K562 (cell line): ENCODE results near the gene CCR7. TPM values are rescaled to one million over a fixed set of nuclear protein-coding genes. Genes with fewer than 3 reads are reported as not detected.

Experiments
- NCOA2 ChIP-seq, 2 experiments: fragments of 450-650 bp; IDR thresholded peaks; 2 replicates each; pipeline ENCODE4 v1.6.1; 2018; ENCODE audit warnings: mild to moderate bottlenecking in 2 of 2, moderate library complexity in 1 of 2; ENCODE audit not compliant: partially characterized antibody in 2 of 2
- NFE2L1 ChIP-seq: fragments of 450-650 bp; IDR thresholded peaks from 2 replicates; pipeline ENCODE4 v1.6.1; 2016; ENCODE audit warnings: missing genetic modification characterization, low read depth, mild to moderate bottlenecking, missing compliant biosample characterization, moderate library complexity, borderline replicate concordance
- RUNX1 ChIP-seq: sonication (generic); IDR thresholded peaks from 2 replicates; pipeline ENCODE4 v1.6.1; 2016; ENCODE audit warnings: antibody characterized with exemption, low read depth
- SMAD1 ChIP-seq: fragments of 150-350 bp; IDR thresholded peaks from 2 replicates; pipeline ENCODE4 v1.6.1; 2014; ENCODE audit warnings: low read length, low read depth; ENCODE audit not compliant: partially characterized antibody
- ZBTB40 ChIP-seq, 2 experiments: fragments of 450-650 bp in 1 of 2; sonication (generic) in 1 of 2; formaldehyde crosslinking in 1 of 2; IDR thresholded peaks; 2 replicates each; pipeline versions ENCODE4 v1.7.1 to v1.9.0; 2016 to 2022; ENCODE audit warnings: inconsistent platforms in 1 of 2, mild to moderate bottlenecking in 1 of 2, missing genetic modification reagents in 1 of 2
- ZFX ChIP-seq: sonication (generic); formaldehyde crosslinking; IDR thresholded peaks from 2 replicates; pipeline ENCODE4 v1.8.0; 2022; ENCODE audit warnings: mild to moderate bottlenecking, missing genetic modification reagents, moderate library complexity
- ZNF436 ChIP-seq: fragments of 250-450, 450-650 bp; sonication (Bioruptor Pico); formaldehyde crosslinking; IDR thresholded peaks from 2 replicates; pipeline ENCODE4 v1.7.0; 2020; ENCODE audit warnings: mild to moderate bottlenecking
- ZNF778 ChIP-seq: fragments of 450-650 bp; formaldehyde crosslinking; IDR thresholded peaks from 2 replicates; pipeline ENCODE4 v1.4.0; 2020; ENCODE audit warnings: mild to moderate bottlenecking, moderate library complexity
- polyA plus RNA-seq, 8 experiments: library from polyadenylated mRNA; depleted of rRNA in 4 of 8; stranded (reverse) in 5 of 8; unstranded in 3 of 8; fragments of >200 nt; fragmentation: Nextera tagmentation in 2 of 8; fragmentation: Illumina TruSeq in 1 of 8; extraction: Ambion mirVana in 2 of 8; extraction: Trizol in 1 of 8; gene quantifications; 2 replicates each; pipeline versions ENCODE4 v1.2.1 to v1.2.3, GENCODE V29; 2011 to 2014; ENCODE audit warnings: inconsistent platforms in 1 of 8, missing spikeins in 1 of 8
- total RNA-seq, 7 experiments: library from RNA; depleted of rRNA in 6 of 7; stranded (reverse); fragments of >200 nt in 6 of 7; fragmentation: Illumina TruSeq in 2 of 7; extraction: Trizol in 2 of 7; gene quantifications; 2 replicates each; pipeline versions ENCODE4 v1.2.1 to v1.2.3, GENCODE V29; 2011 to 2021; ENCODE audit warnings: low replicate concordance in 1 of 7
- TF ChIP-seq, protein P1 (sequence below), 2 experiments: IDR thresholded peaks; 2 replicates each; pipeline ENCODE4 v1.6.1; 2012; ENCODE audit warnings: improper control_type of control experiment in 2 of 2, low read depth in 2 of 2, low read length in 2 of 2, borderline replicate concordance in 1 of 2

Gene CCR7
- total and polyA plus RNA-seq, 9 of the 15 experiments (the other 6 are each of a cell fraction or from before 2014, with no cell fraction given): 0.14 to 1.4 (median 0.56) TPM

DNA sequence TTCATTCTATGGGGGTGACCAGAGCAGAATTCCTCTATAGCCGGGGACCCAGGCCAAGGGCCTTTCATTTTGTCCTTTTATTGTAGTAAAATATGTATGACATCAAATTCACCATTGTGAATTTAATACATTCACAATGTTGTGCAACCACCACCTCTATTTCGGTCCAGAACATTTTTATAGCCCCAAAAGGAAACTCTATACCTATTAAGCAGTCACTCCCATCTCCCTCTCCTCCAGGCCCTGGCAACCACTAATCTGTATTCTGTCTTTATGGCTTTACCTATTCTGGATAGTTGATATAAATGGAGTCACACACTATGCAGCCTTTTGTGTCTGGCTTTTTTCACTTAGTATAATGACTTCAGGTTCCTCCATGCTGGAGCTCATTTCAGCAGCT, 54.1 kb downstream of the CCR7 start (continued):
- no peak for TF ChIP-seq ZBTB40 (IDR thresholded peaks at IDR 0.05)
- no peak for TF ChIP-seq ZBTB40 (CRISPR knock-in tag; IDR thresholded peaks at IDR 0.05)
- TF ChIP-seq NCOA2 (IDR thresholded peaks at IDR 0.05; ENCODE audit: partially characterized antibody in 2 of 2): no peak
- no peak for TF ChIP-seq ZFX (CRISPR knock-in tag)
- TF ChIP-seq RUNX1: no peak
- TF ChIP-seq, protein P1, sequence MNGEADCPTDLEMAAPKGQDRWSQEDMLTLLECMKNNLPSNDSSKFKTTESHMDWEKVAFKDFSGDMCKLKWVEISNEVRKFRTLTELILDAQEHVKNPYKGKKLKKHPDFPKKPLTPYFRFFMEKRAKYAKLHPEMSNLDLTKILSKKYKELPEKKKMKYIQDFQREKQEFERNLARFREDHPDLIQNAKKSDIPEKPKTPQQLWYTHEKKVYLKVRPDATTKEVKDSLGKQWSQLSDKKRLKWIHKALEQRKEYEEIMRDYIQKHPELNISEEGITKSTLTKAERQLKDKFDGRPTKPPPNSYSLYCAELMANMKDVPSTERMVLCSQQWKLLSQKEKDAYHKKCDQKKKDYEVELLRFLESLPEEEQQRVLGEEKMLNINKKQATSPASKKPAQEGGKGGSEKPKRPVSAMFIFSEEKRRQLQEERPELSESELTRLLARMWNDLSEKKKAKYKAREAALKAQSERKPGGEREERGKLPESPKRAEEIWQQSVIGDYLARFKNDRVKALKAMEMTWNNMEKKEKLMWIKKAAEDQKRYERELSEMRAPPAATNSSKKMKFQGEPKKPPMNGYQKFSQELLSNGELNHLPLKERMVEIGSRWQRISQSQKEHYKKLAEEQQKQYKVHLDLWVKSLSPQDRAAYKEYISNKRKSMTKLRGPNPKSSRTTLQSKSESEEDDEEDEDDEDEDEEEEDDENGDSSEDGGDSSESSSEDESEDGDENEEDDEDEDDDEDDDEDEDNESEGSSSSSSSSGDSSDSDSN (IDR thresholded peaks at IDR 0.05; ENCODE audit: borderline replicate concordance in 1 of 2, low read depth in 2 of 2, low read length in 2 of 2): no peak
- TF ChIP-seq ZNF778 (CRISPR knock-in tag): no peak
- no peak for TF ChIP-seq ZNF436 (CRISPR knock-in tag)
- no peak for TF ChIP-seq SMAD1
- no peak for TF ChIP-seq NFE2L1 (tag)
